ENCODE measurements around the gene CTNND2. TPM values are rescaled to one million over a fixed set of nuclear protein-coding genes. Genes with fewer than 3 reads are reported as not detected.

The CTNND2 gene
- polyA plus RNA-seq, 1 experiment = not detected

GRCh38 chr5:10988622-10989021 lies 915.6 kb downstream of the CTNND2 start:
- ChIA-PET POLR2A (no interaction called here), CTCF (interaction anchor here (1.2 to 1.3 kb wide), 4 partner anchors 11 to 294 kb away, joined by 3 to 5 read pairs (median 3); no protein-coding TSS in a partner anchor)
- DNase-seq (ENCODE audit: low read depth, low spot score) = no peak
- H3K27me3 ChIP-seq (ENCODE audit: control insufficient read depth, insufficient read depth, low read length) = peaks cover 17% of the 10 kb centered on the region
- TF ChIP-seq, protein P1, sequence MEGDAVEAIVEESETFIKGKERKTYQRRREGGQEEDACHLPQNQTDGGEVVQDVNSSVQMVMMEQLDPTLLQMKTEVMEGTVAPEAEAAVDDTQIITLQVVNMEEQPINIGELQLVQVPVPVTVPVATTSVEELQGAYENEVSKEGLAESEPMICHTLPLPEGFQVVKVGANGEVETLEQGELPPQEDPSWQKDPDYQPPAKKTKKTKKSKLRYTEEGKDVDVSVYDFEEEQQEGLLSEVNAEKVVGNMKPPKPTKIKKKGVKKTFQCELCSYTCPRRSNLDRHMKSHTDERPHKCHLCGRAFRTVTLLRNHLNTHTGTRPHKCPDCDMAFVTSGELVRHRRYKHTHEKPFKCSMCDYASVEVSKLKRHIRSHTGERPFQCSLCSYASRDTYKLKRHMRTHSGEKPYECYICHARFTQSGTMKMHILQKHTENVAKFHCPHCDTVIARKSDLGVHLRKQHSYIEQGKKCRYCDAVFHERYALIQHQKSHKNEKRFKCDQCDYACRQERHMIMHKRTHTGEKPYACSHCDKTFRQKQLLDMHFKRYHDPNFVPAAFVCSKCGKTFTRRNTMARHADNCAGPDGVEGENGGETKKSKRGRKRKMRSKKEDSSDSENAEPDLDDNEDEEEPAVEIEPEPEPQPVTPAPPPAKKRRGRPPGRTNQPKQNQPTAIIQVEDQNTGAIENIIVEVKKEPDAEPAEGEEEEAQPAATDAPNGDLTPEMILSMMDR (IDR thresholded peaks at IDR 0.05; ENCODE audit: low read depth, low read length) = no peak
- no peaks in the 10 kb centered on the region for H3K9me3 ChIP-seq (ENCODE audit: control insufficient read depth, insufficient read depth, low read length)
- H3K4me3 ChIP-seq (ENCODE audit: low read depth, low read length) = no peak overlapping the region
- no peak overlapping the region for H3K27ac ChIP-seq (ENCODE audit: low read depth, low read length)

GRCh38 chr5:10987925-10988504 lies 916.2 kb downstream of the CTNND2 start:
- Histone ChIP-seq H3K27ac (ENCODE audit: low read depth, low read length) (no peak overlapping the region), H3K4me3 (ENCODE audit: low read depth, low read length) (no peak overlapping the region), H3K9me3 (ENCODE audit: control insufficient read depth, insufficient read depth, low read length) (no peaks in the 10 kb centered on the region), H3K27me3 (ENCODE audit: control insufficient read depth, insufficient read depth, low read length) (peaks cover 17% of the 10 kb centered on the region)
- CTCF ChIA-PET = interaction anchor here (1.2 to 1.3 kb wide), 3 partner anchors 11 to 293 kb away, joined by 3 to 5 read pairs (median 3); no protein-coding TSS in a partner anchor
- TF ChIP-seq, protein P1 (IDR thresholded peaks at IDR 0.05; ENCODE audit: low read depth, low read length) = peak; percentile 55
- no peak for DNase-seq (ENCODE audit: low read depth, low spot score)
- POLR2A ChIA-PET = no interaction called here

GRCh38 chr5:10987276-10987924 lies 916.8 kb downstream of the CTNND2 start:
- Histone ChIP-seq H3K27ac (ENCODE audit: low read depth, low read length) (no peak overlapping the region), H3K4me3 (ENCODE audit: low read depth, low read length) (no peak overlapping the region), H3K27me3 (ENCODE audit: control insufficient read depth, insufficient read depth, low read length) (peaks cover 17% of the 10 kb centered on the region), H3K9me3 (ENCODE audit: control insufficient read depth, insufficient read depth, low read length) (no peaks in the 10 kb centered on the region)
- CTCF ChIA-PET = interaction anchor here (1.2 to 1.3 kb wide), 3 partner anchors 12 to 292 kb away, joined by 3 to 5 read pairs (median 3); no protein-coding TSS in a partner anchor
- DNase-seq (ENCODE audit: low read depth, low spot score) = no peak
- POLR2A ChIA-PET = no interaction called here
- TF ChIP-seq, protein P1 (IDR thresholded peaks at IDR 0.05; ENCODE audit: low read depth, low read length) = no peak

DNA sequence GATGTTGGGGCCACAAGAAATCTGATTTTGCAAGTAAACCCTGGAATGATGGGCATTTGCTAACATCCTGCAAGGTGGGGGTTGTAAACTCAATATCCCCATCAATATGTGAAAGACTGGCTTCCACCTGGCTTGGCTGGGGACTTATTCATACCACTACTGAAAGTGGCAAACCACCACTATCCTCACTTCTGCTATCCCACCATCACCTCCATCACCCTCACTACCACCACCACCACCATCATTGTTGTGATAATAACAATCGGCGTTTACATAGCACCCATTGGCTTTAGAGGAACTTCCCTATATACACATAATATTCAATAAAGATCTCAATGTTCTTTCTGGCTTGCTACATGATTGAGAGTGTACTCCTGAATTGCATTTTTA lies 918.5 kb downstream of the CTNND2 start:
- Histone ChIP-seq H3K27me3 (ENCODE audit: control insufficient read depth, insufficient read depth, low read length) (peaks cover 20% of the 10 kb centered on the region), H3K4me3 (ENCODE audit: low read depth, low read length) (no peak overlapping the region), H3K9me3 (ENCODE audit: control insufficient read depth, insufficient read depth, low read length) (no peaks in the 10 kb centered on the region), H3K27ac (ENCODE audit: low read depth, low read length) (no peak overlapping the region)
- TF ChIP-seq, protein P1 (IDR thresholded peaks at IDR 0.05; ENCODE audit: low read depth, low read length) = no peak
- ChIA-PET POLR2A (no interaction called here), CTCF (interaction anchor here (1.0 kb wide), 1 partner anchor 15 kb away, joined by 3 read pairs; no protein-coding TSS in a partner anchor)
- no peak for DNase-seq (ENCODE audit: low read depth, low spot score)

DNA sequence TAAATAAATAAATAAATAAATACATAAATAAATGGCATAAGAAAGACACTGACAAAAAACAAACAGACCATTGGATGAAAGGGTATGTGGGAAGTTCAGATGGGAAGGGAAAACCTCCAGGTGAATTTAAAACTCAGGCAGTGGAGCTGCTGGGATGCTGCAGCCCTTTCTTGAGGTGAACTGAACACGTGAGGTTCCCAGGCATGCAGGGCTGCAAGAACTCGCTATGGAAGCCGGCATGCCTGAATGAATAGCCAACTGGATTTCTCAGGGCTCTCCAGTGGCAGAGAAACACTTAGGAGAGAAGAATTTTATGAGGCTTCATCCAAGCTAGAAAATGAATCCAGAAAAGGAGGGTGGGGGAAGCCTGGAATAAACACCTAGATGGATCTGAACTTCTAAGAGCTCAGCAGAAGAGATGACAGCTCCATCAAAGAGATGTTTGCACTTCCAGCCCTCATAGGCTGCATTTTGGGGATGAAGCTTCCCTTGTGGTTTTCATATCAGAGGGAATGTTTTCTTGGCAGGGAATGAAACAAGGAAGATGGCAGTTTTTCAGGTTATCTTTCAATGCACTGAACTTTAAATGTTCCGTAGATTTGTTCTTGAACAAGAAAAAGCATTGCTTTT lies 919.0 kb downstream of the CTNND2 start:
- H3K4me3 ChIP-seq (ENCODE audit: low read depth, low read length) = no peak overlapping the region
- no peak for DNase-seq (ENCODE audit: low read depth, low spot score)
- TF ChIP-seq, protein P1 (IDR thresholded peaks at IDR 0.05; ENCODE audit: low read depth, low read length) = no peak
- CTCF ChIA-PET = interaction anchor here (0.8 kb wide), 1 partner anchor 121 kb away, joined by 3 read pairs; no protein-coding TSS in a partner anchor
- peaks cover 20% of the 10 kb centered on the region for H3K27me3 ChIP-seq (ENCODE audit: control insufficient read depth, insufficient read depth, low read length)
- no peak overlapping the region for H3K27ac ChIP-seq (ENCODE audit: low read depth, low read length)
- POLR2A ChIA-PET = no interaction called here
- H3K9me3 ChIP-seq (ENCODE audit: control insufficient read depth, insufficient read depth, low read length) = no peaks in the 10 kb centered on the region
